ENCODE measurements around the gene HTT-AS.

- TF ChIP-seq CTCF (IDR thresholded peaks at IDR 0.05): no peak
- no peak for TF ChIP-seq POLR2A (IDR thresholded peaks at IDR 0.05)
These were observed 11.9 kb downstream of the HTT-AS start for GRCh38 chr4:3062471-3062870.

Measured in esophagus squamous epithelium (tissue), 4 donors.